DMS53 (cell line): Measurements from ENCODE around the gene RPL13A.

Experiments
- DNase-seq: peaks from one replicate; lab custom pipeline; 2025; lab: John Stamatoyannopoulos, UW

The RPL13A gene

GRCh38 chr19:49507803-49508494 lies 20.5 kb downstream of the RPL13A start:
- DNase-seq: no peak

- peak; percentile 66 for DNase-seq
These were observed 25.8 kb downstream of the RPL13A start for GRCh38 chr19:49512970-49513745.

- DNase-seq: peak; percentile 38
These were observed 26.3 kb downstream of the RPL13A start for GRCh38 chr19:49513746-49514118.

- peak; percentile 38 for DNase-seq
These were observed 26.7 kb downstream of the RPL13A start for GRCh38 chr19:49514151-49514550.

GRCh38 chr19:49515767-49516166 lies 28.4 kb downstream of the RPL13A start:
- DNase-seq: no peak

- no peak for DNase-seq
These were observed 30.6 kb downstream of the RPL13A start for GRCh38 chr19:49518033-49518432.

- DNase-seq: no peak
These were observed 33.4 kb downstream of the RPL13A start for GRCh38 chr19:49520705-49521319.

- no peak for DNase-seq
These were observed 37.5 kb downstream of the RPL13A start for GRCh38 chr19:49524812-49525455.

- DNase-seq: no peak
These were observed 40.9 kb downstream of the RPL13A start for GRCh38 chr19:49528211-49528771.

- DNase-seq: no peak
These were observed 43.3 kb downstream of the RPL13A start for GRCh38 chr19:49530708-49531107.

GRCh38 chr19:49533551-49534488 lies 46.4 kb downstream of the RPL13A start:
- peak; percentile 84 for DNase-seq

GRCh38 chr19:49534632-49535385 lies 47.4 kb downstream of the RPL13A start:
- DNase-seq: no peak

GRCh38 chr19:49536921-49537462 lies 49.6 kb downstream of the RPL13A start:
- no peak for DNase-seq

- no peak for DNase-seq
These were observed 51.2 kb downstream of the RPL13A start for GRCh38 chr19:49538643-49539042.

- no peak for DNase-seq
These were observed 52.0 kb downstream of the RPL13A start for GRCh38 chr19:49539192-49539952.
